Measurements from ENCODE around the gene UBE2I.

DNA sequence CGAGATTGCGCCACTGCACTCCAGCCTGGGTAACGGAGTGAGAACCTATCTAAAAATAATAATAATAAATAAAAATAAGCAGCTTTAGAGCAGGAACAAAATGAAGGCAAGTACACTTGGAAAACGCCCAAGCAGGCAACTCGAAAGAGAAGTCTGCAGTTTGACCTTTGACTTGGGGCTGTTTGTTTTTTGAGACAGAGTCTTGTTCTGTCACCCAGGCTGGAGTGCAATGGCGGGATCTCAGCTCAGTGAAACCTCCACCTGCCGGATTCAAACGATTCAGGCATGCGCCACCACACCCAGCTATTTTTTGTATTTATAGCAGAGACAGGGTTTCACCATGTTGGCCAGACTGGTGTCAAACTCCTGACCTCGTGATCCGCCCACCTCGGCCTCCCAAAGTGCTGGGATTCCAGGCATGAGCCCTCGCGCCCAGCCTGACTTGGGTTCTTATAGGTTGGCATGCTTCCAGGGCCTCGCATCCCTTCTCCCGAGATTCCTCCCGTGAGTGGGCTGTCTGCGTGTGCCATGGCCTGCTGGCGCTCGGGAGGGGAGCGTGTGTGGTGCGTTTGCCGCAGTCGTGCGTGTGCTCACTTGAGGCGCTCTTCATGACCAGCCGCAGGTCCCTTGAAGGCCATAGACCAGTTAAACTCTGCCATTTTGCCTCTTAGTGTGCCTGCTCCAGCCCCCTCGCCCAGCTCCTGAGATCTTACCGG is 18.4 kb upstream of the UBE2I start:
- TF ChIP-seq, protein P1, sequence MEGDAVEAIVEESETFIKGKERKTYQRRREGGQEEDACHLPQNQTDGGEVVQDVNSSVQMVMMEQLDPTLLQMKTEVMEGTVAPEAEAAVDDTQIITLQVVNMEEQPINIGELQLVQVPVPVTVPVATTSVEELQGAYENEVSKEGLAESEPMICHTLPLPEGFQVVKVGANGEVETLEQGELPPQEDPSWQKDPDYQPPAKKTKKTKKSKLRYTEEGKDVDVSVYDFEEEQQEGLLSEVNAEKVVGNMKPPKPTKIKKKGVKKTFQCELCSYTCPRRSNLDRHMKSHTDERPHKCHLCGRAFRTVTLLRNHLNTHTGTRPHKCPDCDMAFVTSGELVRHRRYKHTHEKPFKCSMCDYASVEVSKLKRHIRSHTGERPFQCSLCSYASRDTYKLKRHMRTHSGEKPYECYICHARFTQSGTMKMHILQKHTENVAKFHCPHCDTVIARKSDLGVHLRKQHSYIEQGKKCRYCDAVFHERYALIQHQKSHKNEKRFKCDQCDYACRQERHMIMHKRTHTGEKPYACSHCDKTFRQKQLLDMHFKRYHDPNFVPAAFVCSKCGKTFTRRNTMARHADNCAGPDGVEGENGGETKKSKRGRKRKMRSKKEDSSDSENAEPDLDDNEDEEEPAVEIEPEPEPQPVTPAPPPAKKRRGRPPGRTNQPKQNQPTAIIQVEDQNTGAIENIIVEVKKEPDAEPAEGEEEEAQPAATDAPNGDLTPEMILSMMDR (IDR thresholded peaks at IDR 0.05; ENCODE audit: insufficient read depth, low read depth, low read length), result no peak
- TF ChIP-seq EZH2 (IDR thresholded peaks at IDR 0.05; ENCODE audit: insufficient read depth, low read length), result no peak
